Sigmoid colon (tissue), 7 donors: Measurements from ENCODE around the gene MALL. TPM values are rescaled to one million over a fixed set of nuclear protein-coding genes. Genes with fewer than 3 reads are reported as not detected.

Source experiments
- DNase-seq: peaks from one replicate; pipeline ENCODE4 v3.0.0-alpha.2; 2019
- H3K27ac ChIP-seq, 4 donors: fragments of 200-600 bp; sonication (generic); one replicate each; pipeline ENCODE4 v1.5.1; 2016 to 2019; ENCODE audit warnings: mild to moderate bottlenecking in 1 of 4
- H3K27me3 ChIP-seq, 3 donors: fragments of 200-600 bp; sonication (generic); one replicate each; pipeline ENCODE4 v1.5.1; 2019; ENCODE audit warnings: mild to moderate bottlenecking in 1 of 3
- H3K36me3 ChIP-seq, 4 donors: fragments of 200-600 bp; sonication (generic); one replicate each; pipeline ENCODE4 v1.5.1; 2016 to 2019
- H3K4me1 ChIP-seq, 4 donors: fragments of 200-600 bp; sonication (generic); one replicate each; pipeline ENCODE4 v1.5.1; 2017 to 2019
- H3K4me3 ChIP-seq, 4 donors: fragments of 200-600 bp; sonication (generic); one replicate each; pipeline ENCODE4 v1.5.1; 2017 to 2019; ENCODE audit warnings: mild to moderate bottlenecking in 2 of 4, moderate library complexity in 1 of 4
- H3K9me3 ChIP-seq, 4 donors: fragments of 200-600 bp in 3 of 4; sonication (generic) in 3 of 4; one replicate each; pipeline versions ENCODE4 v1.5.1 to v1.6.1; 2013 to 2019
- CTCF ChIP-seq, 4 experiments: fragments of 450-650 bp in 3 of 4; fragments of 200-600 bp in 1 of 4; IDR thresholded peaks; one replicate each; pipeline ENCODE4 v1.5.1; 2016 to 2019; ENCODE audit warnings: antibody characterized with exemption in 4 of 4, mild to moderate bottlenecking in 3 of 4, moderate library complexity in 2 of 4
- EP300 ChIP-seq, 4 donors: sonication (generic); formaldehyde crosslinking; IDR thresholded peaks; one replicate each; pipeline ENCODE4 v1.6.1; 2017; ENCODE audit warnings: antibody characterized with exemption in 4 of 4
- POLR2A ChIP-seq, 2 donors: fragments of 450-650 bp; IDR thresholded peaks; one replicate each; pipeline ENCODE4 v1.6.1; 2016; ENCODE audit warnings: antibody characterized with exemption in 2 of 2, mild to moderate bottlenecking in 2 of 2, moderate library complexity in 2 of 2
- POLR2AphosphoS5 ChIP-seq, 4 donors: sonication (generic); formaldehyde crosslinking; IDR thresholded peaks; one replicate each; pipeline ENCODE4 v1.6.1; 2017; ENCODE audit warnings: antibody characterized with exemption in 4 of 4
- WGBS, 2 donors: extraction: QIAGEN DNeasy Blood & Tissue Kit; methylation state at CpG; one replicate each; pipeline ENCODE4 v1.1.7; 2013; 5-methylcytosine and 5-hydroxymethylcytosine counted together
- intact Hi-C: fragments of 100-400 bp; cut with DNase I; formaldehyde crosslinking; loops from one replicate; pipeline ENCODE4 v1.15.1; 2023
- polyA plus RNA-seq, 3 donors: library from polyadenylated mRNA; stranded (reverse); fragments of 200-250 nt; gene quantifications; one replicate each; pipeline ENCODE4 v1.2.3, GENCODE V29; 2013
- total RNA-seq, 4 donors: library from RNA; depleted of rRNA; stranded (reverse); fragments of >200 nt; gene quantifications; one replicate each; pipeline ENCODE4 v1.1.0, GENCODE V29; 2016
- donor health status: healthy with polysubstance abuse.
- donor health status: Bipolar disorder and iron deficiency.
- donor health status: healthy.

Gene MALL
- total and polyA plus RNA-seq, 7 donors, result 1.5 to 183 (median 14.1) TPM

GRCh38 chr2:110100480-110100879 is 15.1 kb downstream of the MALL start:
- no peaks in the 10 kb centered on the region for H3K36me3 ChIP-seq
- peak overlapping the region; percentile 57 to 82 (median 67) for H3K27ac ChIP-seq
- intact Hi-C loops, result no loop called here
- peaks cover 0 to 19% (median 15%) of the 10 kb centered on the region in 4 donors for H3K4me1 ChIP-seq
- 75 to 76% methylated on average over 8 of the region's 8 CpGs for WGBS, 2 donors
- TF ChIP-seq POLR2A (IDR thresholded peaks at IDR 0.05) (no peak), POLR2AphosphoS5 (IDR thresholded peaks at IDR 0.05) (no peak), CTCF (IDR thresholded peaks at IDR 0.05) (no peak), EP300 (IDR thresholded peaks at IDR 0.05) (no peak)
- no peaks in the 10 kb centered on the region for H3K9me3 ChIP-seq
- DNase-seq, result no peak
- no peaks in the 10 kb centered on the region for H3K27me3 ChIP-seq
- H3K4me3 ChIP-seq, result no peak overlapping the region

- intact Hi-C loops, result no loop called here
- DNase-seq, result no peak
- H3K9me3 ChIP-seq, result no peaks in the 10 kb centered on the region
- no peaks in the 10 kb centered on the region for H3K36me3 ChIP-seq
- H3K27ac ChIP-seq, result peak overlapping the region in 1 of 4 donors; percentile 82
- 82 to 91% methylated on average over 10 of the region's 10 CpGs for WGBS, 2 donors
- peaks cover 0 to 19% (median 15%) of the 10 kb centered on the region in 4 donors for H3K4me1 ChIP-seq
- TF ChIP-seq CTCF (IDR thresholded peaks at IDR 0.05) (no peak), EP300 (IDR thresholded peaks at IDR 0.05) (no peak), POLR2AphosphoS5 (IDR thresholded peaks at IDR 0.05) (no peak), POLR2A (IDR thresholded peaks at IDR 0.05) (no peak)
- no peak overlapping the region for H3K4me3 ChIP-seq
- H3K27me3 ChIP-seq, result no peaks in the 10 kb centered on the region
Observed at GRCh38 chr2:110099471-110100225, 16.0 kb downstream of the MALL start.

GRCh38 chr2:110099038-110099425 is 16.6 kb downstream of the MALL start:
- H3K27ac ChIP-seq, result no peak overlapping the region
- TF ChIP-seq POLR2A (IDR thresholded peaks at IDR 0.05) (no peak), POLR2AphosphoS5 (IDR thresholded peaks at IDR 0.05) (no peak), EP300 (IDR thresholded peaks at IDR 0.05) (no peak), CTCF (IDR thresholded peaks at IDR 0.05) (no peak)
- H3K4me3 ChIP-seq, result no peak overlapping the region
- no peaks in the 10 kb centered on the region for H3K27me3 ChIP-seq
- no peaks in the 10 kb centered on the region for H3K9me3 ChIP-seq
- peaks cover 0 to 19% (median 15%) of the 10 kb centered on the region in 4 donors for H3K4me1 ChIP-seq
- WGBS, 2 donors, result 89 to 94% methylated on average over 6 of the region's 6 CpGs
- H3K36me3 ChIP-seq, result no peaks in the 10 kb centered on the region
- no peak for DNase-seq
- intact Hi-C loops, result no loop called here

- H3K27me3 ChIP-seq, result no peaks in the 10 kb centered on the region
- no peaks in the 10 kb centered on the region for H3K36me3 ChIP-seq
- H3K4me3 ChIP-seq, result no peak overlapping the region
- no peak for DNase-seq
- peaks cover 0 to 19% (median 15%) of the 10 kb centered on the region in 4 donors for H3K4me1 ChIP-seq
- 46 to 85% methylated on average over 14 of the region's 14 CpGs for WGBS, 2 donors
- TF ChIP-seq POLR2A (IDR thresholded peaks at IDR 0.05) (no peak), EP300 (IDR thresholded peaks at IDR 0.05) (no peak), CTCF (IDR thresholded peaks at IDR 0.05) (no peak), POLR2AphosphoS5 (IDR thresholded peaks at IDR 0.05) (no peak)
- no peaks in the 10 kb centered on the region for H3K9me3 ChIP-seq
- intact Hi-C loops, result no loop called here
- no peak overlapping the region for H3K27ac ChIP-seq
Observed at GRCh38 chr2:110097506-110098220, 18.0 kb downstream of the MALL start.
